HG03159 (cell line): ENCODE results near the gene ACOX2.

ENCODE experiments used
- ATAC-seq: cut with Tn5 transposase; IDR thresholded peaks from one replicate; pipeline ENCODE4 v1.9.1; 2021; ENCODE audit warnings: mild to moderate bottlenecking, moderate library complexity; ENCODE audit not compliant: unreplicated experiment

The ACOX2 gene

DNA sequence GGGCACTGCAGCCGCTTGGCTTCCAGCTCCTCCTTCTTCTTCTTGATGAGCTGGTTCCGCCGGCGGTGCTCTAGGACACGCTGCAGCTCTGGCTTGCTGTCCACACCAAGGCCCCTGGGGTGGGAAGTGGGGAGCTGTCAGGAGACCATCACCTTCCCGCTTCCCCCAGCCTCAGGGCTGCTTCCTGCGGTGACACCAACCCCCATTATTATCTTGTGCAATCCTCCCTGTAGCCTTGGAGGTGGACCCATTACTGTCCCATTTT, 30.2 kb upstream of the ACOX2 start:
- no peak for ATAC-seq

- no peak for ATAC-seq
Observed at GRCh38 chr3:58566398-58567250, 29.6 kb upstream of the ACOX2 start.

DNA sequence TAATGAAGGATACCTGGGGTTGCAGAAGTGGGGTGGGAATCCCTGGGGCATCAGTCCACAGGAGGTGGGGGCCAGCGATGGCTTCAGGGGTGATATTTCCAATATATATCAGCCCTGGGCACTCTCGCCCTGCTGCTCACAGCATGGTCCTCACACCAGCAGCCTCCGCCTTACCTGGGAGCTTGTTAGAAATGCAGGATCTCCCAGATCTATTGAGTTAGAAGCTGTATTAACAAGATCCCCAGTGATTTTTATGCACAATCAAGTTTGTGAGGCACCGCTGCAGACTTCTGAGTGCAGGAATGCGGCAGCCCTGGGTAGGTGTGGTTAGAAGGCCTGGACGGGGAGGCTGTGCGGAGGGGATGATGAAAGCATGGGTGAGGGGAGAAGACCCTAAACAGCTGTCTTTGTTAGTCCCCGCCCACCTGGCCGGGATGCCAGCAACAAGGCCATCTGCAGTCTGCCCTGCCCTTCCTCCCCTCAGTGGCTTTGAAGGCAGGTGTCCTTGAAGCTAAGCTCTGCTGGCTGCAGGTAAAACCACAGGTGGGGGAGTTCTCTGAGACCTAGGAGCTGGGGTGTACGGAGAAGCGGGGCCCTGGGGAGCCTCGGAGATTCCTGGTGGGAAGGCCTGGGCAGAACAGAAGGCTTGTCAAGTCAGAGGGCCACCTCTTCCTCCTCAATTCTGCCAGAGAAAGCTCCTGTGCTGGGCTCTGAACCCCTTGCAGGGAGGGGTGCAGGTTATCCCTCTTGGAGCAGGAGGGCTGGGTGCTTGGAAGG, 28.8 kb upstream of the ACOX2 start:
- ATAC-seq, result no peak

DNA sequence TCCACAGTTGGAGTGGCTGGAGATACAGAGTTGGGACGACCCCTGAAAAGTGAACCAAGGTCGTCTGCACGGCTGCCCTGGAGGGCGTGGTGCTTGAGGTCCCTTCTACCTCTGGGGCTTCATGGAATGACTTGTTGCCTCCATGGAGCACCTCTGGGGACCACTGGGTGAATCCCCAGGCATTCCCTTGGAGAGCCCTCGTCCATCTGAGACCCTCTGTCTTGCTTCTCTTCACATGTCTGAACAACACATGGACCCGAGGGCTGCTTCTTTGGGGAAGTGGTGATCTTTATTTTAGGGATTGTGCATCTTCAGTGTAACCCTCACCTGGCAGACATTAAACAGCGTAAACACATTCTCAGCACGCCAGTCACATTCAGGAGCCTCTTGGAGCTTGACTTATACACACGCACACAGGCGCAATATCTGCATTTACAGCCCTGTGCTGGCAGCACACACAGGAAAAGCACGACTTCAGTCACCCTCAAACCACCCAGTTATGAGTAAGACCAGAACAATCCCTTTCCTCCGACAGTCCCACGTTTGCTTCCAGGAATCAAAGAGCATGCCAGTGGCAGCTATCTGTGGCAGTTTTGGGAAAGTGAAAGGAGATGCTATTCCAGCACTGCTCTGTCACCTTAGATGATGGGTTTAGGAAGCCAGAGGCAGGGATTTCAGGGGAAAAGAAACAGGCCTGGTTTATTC, 27.6 kb upstream of the ACOX2 start:
- ATAC-seq, result no peak

- no peak for ATAC-seq
Observed at GRCh38 chr3:58564054-58564453, 27.1 kb upstream of the ACOX2 start.

DNA sequence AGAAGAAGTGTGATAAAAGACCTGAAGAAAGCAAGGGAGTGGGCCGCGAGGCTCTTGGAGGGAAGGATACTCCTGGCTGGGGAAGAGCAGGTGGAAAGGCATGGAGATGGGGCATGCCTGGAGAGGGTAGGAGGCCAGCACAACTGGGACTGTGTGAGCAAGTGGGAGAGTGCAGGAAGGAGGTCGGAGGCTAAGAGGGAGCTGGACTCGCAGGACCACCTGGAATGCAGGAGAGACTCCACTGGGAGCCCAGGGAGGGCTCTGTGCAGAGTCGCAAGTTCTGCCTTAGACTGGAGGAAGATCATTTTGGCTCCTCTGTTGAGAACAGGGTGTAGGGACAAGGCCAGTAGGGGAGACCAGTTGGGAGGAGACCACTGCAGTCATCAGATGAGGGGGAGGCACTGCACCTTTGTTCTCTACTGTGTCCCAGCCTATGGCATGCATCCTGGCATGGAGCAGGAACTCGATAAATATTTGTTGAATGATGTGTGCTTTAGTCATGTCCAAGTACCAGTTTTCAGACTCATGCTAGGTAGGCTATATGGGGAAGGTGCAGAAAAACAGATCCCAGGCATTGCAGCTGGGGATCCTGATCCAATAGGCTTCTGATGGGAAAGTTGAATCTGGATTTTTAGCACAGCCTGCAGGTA, 26.5 kb upstream of the ACOX2 start:
- ATAC-seq, result no peak

- no peak for ATAC-seq
Observed at GRCh38 chr3:58562498-58562897, 25.5 kb upstream of the ACOX2 start.

GRCh38 chr3:58560771-58561311, 23.9 kb upstream of the ACOX2 start:
- ATAC-seq, result no peak

DNA sequence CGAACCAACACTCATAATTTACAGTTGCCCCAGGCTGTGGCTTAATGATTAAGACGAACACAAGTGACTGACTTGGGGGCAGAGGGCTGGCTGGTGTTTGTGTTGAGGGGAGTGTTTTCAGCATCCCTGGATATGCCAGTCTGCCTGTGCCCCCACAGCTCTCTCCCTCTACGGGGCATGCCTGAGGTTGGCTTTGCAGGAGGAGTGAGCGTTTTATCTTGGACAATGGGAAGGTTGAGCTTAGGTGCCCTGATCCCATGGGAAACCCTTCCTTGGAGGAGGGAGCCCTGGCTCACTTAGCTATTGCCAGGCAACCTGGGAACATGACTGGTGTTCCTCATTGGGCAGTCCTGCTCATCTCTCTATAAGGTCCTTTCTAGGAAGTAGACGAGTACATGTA, 22.6 kb upstream of the ACOX2 start:
- no peak for ATAC-seq

- ATAC-seq, result no peak
Observed at GRCh38 chr3:58557491-58557890, 20.5 kb upstream of the ACOX2 start.

GRCh38 chr3:58556761-58557221, 19.8 kb upstream of the ACOX2 start:
- ATAC-seq, result no peak

GRCh38 chr3:58556001-58556400, 19.0 kb upstream of the ACOX2 start:
- no peak for ATAC-seq

GRCh38 chr3:58555203-58555602, 18.2 kb upstream of the ACOX2 start:
- ATAC-seq, result no peak

- ATAC-seq, result no peak
Observed at GRCh38 chr3:58553003-58553402, 16.0 kb upstream of the ACOX2 start.

- no peak for ATAC-seq
Observed at GRCh38 chr3:58551636-58552180, 14.7 kb upstream of the ACOX2 start.

GRCh38 chr3:58544541-58544940, 7.6 kb upstream of the ACOX2 start:
- ATAC-seq, result no peak

- ATAC-seq, result no peak
Observed at GRCh38 chr3:58540176-58540858, 3.3 kb upstream of the ACOX2 start.

GRCh38 chr3:58539626-58540025, 2.6 kb upstream of the ACOX2 start:
- ATAC-seq, result no peak

DNA sequence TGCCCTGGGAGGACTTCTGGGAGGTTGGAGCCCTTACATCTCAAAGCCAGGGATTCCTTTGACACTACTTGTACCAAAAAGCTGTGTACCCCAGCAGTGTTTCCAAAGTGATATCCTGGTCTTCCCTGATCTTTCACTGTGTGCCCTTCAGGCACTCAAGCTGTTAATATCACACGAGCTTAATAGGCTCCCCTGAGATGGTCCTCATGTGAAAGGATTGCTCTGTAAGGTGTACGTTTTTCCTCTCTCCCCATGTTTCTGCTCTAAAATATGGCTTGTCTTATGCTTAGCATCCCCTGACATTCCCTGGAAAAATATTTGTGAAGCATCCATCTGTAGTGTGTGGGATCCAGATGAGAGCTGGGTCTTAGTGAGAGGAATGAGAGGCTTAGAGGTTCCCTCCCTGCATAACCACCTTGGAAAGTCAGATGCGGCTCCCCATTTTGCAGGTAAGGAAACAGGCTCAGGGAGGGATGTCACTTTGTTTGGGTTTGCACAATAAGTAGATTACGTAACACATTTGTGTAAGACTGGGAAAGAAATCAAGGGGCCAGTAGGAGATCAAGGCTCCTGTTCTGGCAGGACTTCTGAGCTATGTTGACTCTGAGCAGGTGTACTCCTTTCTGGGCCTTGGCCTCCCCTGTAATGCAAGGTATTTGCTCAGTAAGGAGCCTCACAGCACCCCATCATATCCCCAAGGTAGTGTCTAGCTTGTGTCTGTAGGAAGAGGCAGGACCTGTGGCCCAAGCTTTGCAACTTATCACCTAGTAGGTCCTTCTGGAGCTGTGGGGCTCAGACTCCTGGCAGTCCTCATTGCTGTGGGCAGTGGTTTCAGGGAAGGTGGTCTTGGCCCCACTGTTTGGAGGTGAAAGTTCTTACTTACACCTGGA, 667 bp upstream of the ACOX2 start:
- no peak for ATAC-seq
